ENCODE measurements around the gene KCNH6.

Gene KCNH6

DNA sequence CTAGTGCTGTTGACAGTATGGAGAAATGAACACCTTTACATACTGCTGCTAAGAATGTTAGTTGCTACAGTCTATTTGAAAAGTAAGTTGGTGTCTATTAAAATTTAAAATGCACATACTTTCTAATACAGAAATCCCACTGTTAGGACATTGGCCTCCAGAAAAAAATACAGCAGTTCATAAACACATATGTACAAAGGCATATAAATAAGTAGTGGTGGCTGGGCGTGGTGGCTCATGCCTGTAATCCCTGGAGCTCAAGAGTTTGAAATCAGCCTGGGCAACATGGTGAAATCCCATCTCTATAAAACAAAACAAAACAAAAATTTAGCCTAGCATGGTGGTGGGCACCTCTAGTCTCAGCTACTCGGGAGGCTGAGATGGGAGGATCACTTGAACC, 40.2 kb downstream of the KCNH6 start:
- no peak for DNase-seq

DNA sequence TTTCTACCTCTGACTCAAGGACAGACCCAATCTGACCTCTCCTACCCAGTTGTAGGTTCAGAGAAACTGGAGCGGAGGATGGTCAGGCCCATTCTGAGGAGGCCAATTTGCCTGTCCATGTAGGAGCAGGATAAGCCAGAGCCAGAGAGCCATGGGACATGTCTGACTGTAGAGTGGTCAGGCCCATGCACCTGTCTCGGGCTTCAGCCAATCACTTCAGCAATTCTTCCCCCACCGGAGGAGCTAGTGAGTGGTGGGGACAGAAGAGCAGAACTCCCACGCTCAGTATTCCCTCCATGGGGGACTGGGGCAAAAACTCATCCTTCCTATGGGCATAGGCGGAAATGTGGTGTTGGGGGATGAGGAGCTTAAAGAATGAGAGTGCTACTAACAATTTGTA, 41.4 kb downstream of the KCNH6 start:
- no peak for DNase-seq

- no peak for DNase-seq
Measured at GRCh38 chr17:63567229-63567628, 44.1 kb downstream of the KCNH6 start.

DNA sequence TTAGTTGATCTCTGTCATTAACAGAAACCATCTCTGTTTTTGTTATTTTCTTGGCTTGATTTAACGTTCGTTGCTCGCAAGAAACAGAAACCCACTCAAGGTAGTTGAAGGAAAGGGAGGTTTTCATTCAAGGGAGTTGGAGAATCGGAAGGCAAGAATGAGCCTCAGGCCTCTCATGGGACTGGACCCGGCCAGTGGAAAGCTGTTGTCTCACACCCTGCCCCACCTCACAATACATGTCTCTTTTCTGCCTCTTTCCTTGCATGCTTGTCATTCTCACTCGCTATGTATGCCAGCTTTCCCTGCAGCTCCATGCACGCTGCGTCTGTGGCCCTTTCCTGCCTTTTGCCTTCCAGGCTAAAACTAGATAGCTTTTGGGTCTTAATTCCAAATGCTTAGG, 45.4 kb downstream of the KCNH6 start:
- DNase-seq = no peak

DNA sequence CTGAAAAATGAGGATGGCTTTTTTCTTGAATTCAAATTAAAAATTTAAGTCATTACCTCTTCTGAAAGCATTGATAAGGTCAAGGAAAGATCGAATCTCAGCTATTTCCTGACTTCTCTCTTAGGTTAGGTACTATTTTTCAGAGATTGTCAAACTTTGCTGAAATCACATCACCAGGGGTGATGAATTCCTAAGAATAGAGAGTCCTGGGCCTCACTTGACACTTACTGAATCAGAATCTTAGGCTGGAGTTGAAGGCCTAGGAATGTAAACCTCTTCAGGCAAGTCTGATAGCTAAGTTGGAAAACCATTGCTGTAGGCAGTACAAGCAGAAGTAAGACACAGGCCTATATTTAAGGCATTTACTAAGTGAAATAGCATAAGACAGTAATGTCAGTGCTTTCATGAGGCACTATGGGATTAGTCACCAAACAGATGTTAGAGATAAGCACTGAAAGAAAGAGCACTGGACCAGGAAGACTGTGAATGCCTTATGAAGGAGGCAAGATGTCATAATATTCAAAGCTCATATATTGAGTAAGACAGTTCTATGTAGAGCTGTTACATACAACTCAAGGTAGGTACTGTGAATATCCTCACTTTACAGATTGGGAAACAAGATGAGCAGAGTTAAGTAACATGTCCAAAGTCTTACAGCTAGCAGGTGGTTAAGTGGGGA, 48.6 kb downstream of the KCNH6 start:
- no peak for DNase-seq

DNA sequence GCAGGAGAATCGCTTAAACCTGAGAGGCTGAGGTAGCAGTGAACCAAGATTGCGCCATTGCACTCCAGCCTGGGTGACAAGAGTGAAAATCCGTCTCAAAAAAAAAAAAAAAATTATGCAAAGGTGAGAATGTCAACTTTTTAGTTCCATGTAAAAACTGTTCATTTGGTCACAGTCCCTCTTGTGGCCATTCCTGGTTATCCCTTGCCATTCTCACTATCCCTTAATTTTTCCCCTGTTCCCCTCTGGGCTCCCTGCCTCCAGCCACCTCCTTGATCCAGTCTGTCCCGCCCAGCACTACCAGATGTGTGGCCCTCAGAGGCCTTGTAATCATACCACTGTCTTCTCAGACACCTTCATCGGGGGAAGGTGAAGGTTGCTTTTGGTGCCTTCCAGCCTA, 50.5 kb downstream of the KCNH6 start:
- no peak for DNase-seq

- DNase-seq = no peak
Measured at GRCh38 chr17:63578027-63578768, 55.0 kb downstream of the KCNH6 start.

GRCh38 chr17:63578769-63579111, 55.6 kb downstream of the KCNH6 start:
- no peak for DNase-seq

GRCh38 chr17:63579633-63580032, 56.5 kb downstream of the KCNH6 start:
- DNase-seq = no peak

- no peak for DNase-seq
Measured at GRCh38 chr17:63587770-63588169, 64.6 kb downstream of the KCNH6 start.

GRCh38 chr17:63588797-63589196, 65.6 kb downstream of the KCNH6 start:
- no peak for DNase-seq

- DNase-seq = no peak
Measured at GRCh38 chr17:63589646-63590045, 66.5 kb downstream of the KCNH6 start.

DNA sequence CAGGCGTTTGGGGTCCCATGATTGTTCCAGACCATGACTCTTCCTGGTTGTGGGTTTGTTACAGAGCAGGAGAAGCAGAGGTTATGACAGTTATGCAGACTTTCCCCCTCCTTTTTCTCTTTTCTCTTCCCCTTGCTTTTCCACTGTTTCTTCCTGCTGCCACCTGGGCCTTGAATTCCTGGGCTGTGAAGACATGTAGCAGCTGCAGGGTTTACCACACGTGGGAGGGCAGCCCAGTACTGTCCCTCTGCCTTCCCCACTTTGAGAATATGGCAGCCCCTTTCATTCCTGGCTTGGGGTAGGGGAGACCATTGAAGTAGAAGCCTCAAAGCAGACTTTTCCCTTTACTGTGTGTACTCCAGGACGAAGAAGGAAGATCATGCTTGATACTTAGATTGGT, 69.6 kb downstream of the KCNH6 start:
- DNase-seq = no peak

GRCh38 chr17:63595132-63595531, 72.0 kb downstream of the KCNH6 start:
- no peak for DNase-seq

Data from cerebellar nuclear complex (tissue), 1 donor.